Hepatic stellate cell (primary cell): ENCODE results near the gene UGT2B17.
"Not testable (repeated sequence)": the region's sequence is repeated elsewhere in the genome, so short reads cannot be mapped to it uniquely, and the experiment has no call there.

ENCODE experiments used
- DNase-seq: peaks from one replicate; pipeline ENCODE4 v3.0.0; 2011; ENCODE audit warnings: low spot score

UGT2B17 gene

DNA sequence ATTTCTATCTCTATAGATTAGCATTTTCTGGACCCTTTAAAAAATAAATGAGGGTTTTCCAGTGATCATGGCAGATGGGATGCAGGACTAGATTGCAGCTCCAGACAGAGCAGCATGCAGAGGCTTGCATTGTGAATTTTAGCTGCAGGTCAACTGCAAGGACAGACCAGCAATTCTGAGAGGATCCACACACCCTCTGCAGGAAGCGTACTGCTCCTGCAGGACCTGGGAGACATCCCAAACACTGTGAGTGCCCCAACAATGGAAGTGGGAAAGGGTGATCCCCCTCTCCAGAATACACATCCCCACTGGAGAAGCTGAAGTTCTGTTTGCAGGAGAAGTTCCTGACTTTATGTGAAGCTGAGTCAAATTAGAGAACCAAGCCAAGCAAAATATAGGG, 7.1 kb downstream of the UGT2B17 start:
- DNase-seq: not testable (repeated sequence)

GRCh38 chr4:68568535-68568934, 7.6 kb downstream of the UGT2B17 start:
- not testable (repeated sequence) for DNase-seq

GRCh38 chr4:68566364-68566763, 9.8 kb downstream of the UGT2B17 start:
- DNase-seq: not testable (repeated sequence)

- not testable (repeated sequence) for DNase-seq
Observed at GRCh38 chr4:68565082-68565481, 11.0 kb downstream of the UGT2B17 start.

DNA sequence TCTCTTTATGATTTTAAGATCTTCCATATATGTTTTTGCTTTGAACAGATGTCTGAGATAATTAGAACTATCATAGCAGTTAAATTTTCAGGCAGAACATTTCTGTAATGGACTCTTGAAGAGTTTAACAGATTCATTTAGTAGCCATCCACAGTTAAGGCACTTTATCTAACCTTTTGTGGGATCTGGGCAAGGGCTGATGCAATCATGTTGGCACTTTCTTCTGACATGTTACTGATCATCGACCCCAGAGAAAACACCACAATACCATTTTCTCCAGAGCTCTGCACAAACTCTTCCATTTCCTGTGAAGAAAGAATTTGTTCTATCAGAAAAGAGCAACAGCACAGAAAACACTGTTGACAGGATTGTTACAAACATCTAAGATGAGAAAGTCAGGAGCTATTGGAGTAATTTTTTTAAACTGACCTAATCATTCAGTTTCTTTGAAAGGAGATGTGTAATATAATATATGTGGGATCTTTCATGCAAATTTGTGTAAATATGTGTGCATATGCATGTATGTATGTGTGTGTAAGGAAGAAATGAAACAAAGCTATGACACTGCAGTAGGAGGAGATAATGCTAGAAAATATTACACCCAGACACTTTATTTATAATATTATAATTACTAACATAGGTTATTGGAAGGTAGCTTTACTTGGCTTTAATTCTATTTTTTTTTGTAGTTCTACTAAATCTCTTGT, 15.6 kb downstream of the UGT2B17 start:
- DNase-seq: not testable (repeated sequence)

GRCh38 chr4:68553830-68554229, 22.3 kb downstream of the UGT2B17 start:
- not testable (repeated sequence) for DNase-seq

DNA sequence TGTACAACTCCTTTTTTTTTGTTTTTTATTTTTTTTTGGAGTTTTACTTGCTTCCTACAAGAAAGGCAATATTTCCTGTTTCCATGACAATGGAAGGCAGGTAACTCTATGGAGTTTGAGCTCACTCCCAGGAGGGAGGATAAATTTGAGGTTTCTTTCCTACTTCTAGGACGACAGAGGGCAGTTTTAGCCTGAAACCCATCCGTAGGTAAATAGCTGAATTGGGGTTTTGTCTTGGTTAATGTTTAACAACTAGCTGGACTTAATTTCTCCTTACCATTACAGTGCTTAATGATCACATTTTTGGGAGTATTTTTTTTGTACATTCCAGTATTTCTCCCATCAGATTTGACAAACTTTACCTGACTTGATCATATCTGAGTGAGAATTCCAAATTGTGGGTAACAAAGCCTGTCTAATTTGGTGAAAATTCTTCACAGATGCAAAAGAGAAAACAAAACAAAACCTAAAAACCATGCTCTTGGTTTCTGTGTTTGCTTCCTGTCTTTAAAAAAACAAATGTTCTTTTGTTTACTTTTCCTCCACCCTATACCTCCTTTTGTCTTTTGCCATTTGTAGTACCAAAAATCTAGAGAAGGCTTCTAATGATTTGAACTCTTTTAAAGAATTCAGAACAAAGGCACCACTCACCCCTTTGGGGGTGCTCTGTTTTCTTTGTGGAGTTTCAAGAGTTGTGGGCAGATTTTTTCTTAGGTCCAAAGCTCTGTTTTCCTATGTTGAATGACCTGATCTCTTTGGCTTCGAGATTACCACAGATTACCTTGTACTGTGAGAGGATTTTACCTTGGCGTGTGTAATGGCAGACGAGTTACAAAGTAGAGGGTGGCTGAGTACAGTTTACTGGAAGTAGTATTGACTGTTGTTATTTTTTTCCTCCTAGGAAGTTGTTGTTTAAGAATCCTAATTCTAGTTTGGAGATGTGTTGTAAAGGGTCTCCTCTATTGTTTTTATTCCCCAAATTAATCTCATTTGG, 23.0 kb downstream of the UGT2B17 start:
- not testable (repeated sequence) for DNase-seq

DNA sequence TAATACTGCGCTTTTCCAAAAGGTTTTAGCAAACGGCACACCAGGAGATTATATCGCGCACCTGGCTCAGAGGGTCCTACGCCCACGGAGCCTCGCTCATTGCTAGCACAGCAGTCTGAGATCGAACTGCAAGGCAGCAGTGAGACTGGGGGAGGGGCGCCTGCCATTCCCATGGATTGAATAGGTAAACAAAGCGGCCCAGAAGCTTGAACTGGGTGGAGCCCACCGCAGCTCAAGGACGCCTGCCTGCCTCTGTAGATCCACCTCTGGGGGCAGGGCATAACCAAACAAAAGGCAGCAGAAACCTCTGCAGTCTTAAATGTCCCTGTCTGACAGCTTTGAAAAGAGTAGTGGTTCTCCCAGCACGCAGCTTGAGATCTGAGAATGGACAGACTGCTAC, 33.4 kb downstream of the UGT2B17 start:
- not testable (repeated sequence) for DNase-seq

DNA sequence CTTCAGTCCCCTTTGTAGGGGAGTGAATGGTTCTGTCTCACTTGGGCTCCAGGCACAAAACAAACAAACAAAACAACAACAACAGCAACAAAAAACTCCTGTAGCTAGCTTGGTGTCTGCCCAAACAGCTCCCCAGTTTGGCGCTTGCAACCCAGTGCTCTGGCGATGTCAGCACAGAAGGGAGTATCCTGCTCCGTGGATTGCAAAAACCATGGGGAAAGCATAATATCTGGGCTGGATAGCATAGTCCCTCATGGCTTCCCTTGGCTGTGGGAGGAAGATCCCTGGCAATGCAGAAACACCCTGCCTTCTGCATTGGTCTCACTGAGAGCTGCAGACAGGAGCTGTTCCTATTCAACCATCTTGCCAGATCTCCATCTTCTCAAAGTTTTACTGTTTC, 39.7 kb downstream of the UGT2B17 start:
- no peak for DNase-seq

GRCh38 chr4:68535974-68536373, 40.1 kb downstream of the UGT2B17 start:
- no peak for DNase-seq

DNA sequence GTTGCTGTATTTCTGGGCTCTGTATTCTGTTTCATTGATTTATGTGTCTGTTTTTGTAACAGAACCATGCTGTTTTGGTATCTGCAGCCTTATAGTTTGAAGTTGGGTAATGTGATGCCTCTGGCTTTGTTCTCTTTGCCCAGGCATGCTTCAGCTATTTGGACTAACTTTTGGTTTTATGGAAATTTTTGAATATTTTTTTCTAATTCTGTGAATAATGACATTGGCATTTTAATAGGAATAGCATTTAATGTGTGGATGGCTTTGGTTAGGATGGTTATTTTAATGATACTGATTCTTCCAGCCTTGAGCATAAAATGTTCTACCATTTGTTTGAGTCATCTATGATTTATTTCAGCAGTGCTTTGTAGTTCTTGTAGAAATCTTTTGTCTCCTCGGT, 53.9 kb downstream of the UGT2B17 start:
- not testable (repeated sequence) for DNase-seq

GRCh38 chr4:68520985-68521384, 55.1 kb downstream of the UGT2B17 start:
- no peak for DNase-seq

DNA sequence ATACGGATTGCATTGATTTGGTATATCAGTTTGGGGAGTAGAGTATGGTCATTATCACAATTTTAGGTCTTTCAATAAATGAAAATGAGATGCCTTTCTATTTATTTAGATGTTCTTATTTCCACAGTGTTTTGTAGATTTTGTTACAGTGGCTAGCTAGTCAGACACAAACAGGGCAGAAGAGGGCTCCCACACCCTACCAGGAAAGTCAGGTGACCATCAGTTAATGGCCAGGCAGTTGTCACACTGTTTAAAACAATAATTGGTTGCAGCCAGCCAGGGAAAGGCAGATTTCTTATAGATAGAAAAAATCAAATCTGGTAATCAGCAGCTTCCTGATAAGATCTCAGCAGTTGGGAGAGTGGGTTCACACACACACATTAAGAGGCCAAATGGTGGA, 57.2 kb downstream of the UGT2B17 start:
- DNase-seq: no peak

DNA sequence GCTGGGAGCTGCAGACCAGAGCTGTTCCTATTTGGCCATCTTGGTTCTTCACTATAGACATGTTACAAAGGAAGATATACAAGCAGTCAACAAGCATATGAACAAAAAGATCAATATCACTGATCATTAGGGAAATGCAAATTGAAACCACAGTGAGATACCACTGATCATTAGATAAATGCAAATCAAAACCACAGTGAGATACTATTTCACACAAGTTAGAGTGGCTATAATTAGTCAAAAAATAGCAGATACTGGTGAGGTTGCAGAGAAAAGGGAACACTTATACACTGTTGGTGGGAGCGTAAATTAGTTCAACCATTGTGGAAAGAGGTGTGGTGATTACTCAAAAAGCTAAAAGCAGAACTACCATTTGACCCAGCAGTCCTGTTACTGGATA, 70.7 kb downstream of the UGT2B17 start:
- DNase-seq: not testable (repeated sequence)

GRCh38 chr4:68504836-68505235, 71.3 kb downstream of the UGT2B17 start:
- not testable (repeated sequence) for DNase-seq

DNA sequence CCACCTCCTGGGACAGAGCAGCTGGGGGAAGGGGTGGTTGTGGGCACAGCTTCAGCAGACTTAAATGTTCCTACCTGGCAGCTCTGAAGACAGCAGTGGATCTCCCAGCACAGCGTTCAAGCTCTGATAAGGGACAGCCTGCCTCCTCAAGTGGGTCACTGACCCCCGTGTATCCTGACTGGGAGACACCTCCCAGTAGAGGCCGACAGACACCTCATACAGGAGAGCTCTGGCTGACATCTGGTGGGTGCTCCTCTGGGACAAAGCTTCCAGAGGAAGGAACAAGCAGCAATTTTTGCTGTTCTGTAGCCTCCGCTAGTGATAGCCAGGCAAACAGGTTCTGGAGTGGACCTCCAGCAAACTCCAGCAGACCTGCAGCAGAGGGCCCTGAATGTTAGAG, 72.7 kb downstream of the UGT2B17 start:
- DNase-seq: not testable (repeated sequence)

DNA sequence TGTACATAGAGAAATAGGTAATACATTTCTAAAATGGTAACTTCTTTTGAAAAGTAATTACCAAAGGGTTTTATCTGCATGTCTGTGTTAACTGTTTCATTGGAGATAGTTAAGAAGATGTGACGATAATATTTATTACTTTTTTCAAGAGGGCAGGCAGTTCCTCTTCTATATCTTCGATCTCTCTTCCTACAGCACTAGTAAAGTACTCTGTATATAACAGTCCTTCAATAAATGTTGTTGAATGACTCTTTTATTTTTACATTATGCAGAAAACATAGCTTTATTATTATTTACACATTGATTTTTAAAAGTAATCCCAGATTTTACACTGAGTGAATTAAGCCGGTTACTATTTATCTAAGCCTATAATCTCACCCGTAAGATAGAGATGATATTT, 77.1 kb downstream of the UGT2B17 start:
- DNase-seq: no peak

- peak; percentile 5 for DNase-seq
Observed at GRCh38 chr4:68498413-68499007, 77.6 kb downstream of the UGT2B17 start.

DNA sequence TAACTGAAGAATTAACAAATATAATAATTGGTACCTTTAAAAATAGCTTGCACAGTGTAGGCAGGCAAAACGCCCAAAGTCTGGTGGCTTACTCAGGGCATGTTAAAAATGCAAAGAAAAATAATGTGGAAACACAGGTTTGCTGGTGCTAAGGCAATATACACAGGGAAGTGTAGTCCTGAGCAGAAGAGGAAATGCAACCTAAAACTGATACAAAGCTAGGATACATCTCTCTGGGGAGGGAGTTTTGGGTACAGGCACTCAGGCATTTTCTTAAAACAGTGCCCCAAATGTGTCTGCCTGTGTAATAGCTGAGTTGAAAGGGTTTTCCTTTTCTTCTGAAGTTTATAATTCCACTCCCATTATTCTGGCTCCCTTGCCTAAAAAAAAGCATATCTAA, 81.4 kb downstream of the UGT2B17 start:
- no peak for DNase-seq

- DNase-seq: no peak
Observed at GRCh38 chr4:68490826-68491457, 85.2 kb downstream of the UGT2B17 start.

DNA sequence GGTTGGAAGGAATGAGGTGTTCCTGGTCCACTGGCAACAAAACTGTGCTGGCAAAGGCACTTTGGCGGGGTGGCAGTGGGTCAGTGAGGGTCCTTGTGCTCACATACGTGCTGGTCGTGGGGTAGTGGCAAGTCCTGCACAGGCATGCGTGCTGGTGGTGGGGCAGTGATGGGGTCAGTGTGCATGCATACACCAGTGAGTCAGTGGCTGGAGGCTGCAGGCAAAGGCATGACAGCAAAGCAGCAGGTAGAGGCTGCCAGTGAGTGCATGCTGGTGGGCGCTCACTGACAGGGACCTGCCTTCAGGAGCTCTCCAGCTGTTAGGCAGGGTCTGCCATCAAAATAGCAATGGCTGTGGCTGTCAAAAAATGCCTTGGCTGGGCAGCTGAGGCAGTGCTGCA, 86.8 kb downstream of the UGT2B17 start:
- no peak for DNase-seq
